H1 (cell line): Measurements from ENCODE around the gene LRBA. TPM values are rescaled to one million over a fixed set of nuclear protein-coding genes. Genes with fewer than 3 reads are reported as not detected.
A peak's percentile ranks its signal among the peaks of the same experiment; 100 is the strongest.

ENCODE experiments used
- CTCF ChIA-PET: fragments of 300-600 bp; sonication (Branson Sonifier 250); formaldehyde crosslinking; loops from one replicate; lab custom pipeline; 2021; ENCODE audit not compliant: partially characterized antibody; lab: Charles Lee
- POLR2A ChIA-PET: fragments of 300-600 bp; sonication (Branson Sonifier 250); formaldehyde crosslinking; loops from one replicate; lab custom pipeline; 2021; ENCODE audit warnings: inconsistent platforms; ENCODE audit not compliant: partially characterized antibody; lab: Charles Lee
- DNase-seq, 2 experiments: peaks; one replicate each; pipeline versions ENCODE4 v3.0.0 to v3.0.0-alpha.2; 2010 to 2022; ENCODE audit warnings: low spot score in 2 of 2, low read depth in 1 of 2, mixed read lengths in 1 of 2
- FAIRE-seq: peaks from 2 replicates; lab custom pipeline; 2011; peaks lifted over from hg19 to GRCh38; lab: Jason Lieb, UNC
- H2AFZ ChIP-seq: 2 replicates; pipeline ENCODE4 v1.8.1; 2012; ENCODE audit warnings: low read length, inconsistent platforms
- H2AK5ac ChIP-seq: 2 replicates; pipeline ENCODE4 v1.6.1; 2013; ENCODE audit warnings: low read depth, low read length
- H2BK120ac ChIP-seq: replicated peaks from 2 replicates; pipeline ENCODE3; 2013; ENCODE audit warnings: low read depth, low read length, inconsistent platforms
- H2BK12ac ChIP-seq: 2 replicates; pipeline ENCODE4 v1.6.1; 2013; ENCODE audit warnings: low read depth, low read length
- H2BK15ac ChIP-seq: 2 replicates; pipeline ENCODE4 v1.6.1; 2013; ENCODE audit warnings: low read length
- H2BK20ac ChIP-seq: 2 replicates; pipeline ENCODE4 v1.6.1; 2013; ENCODE audit warnings: low read length
- H2BK5ac ChIP-seq: 2 replicates; pipeline ENCODE4 v1.6.1; 2013; ENCODE audit warnings: low read depth, low read length
- H3K14ac ChIP-seq: 2 replicates; pipeline ENCODE4 v1.6.1; 2013; ENCODE audit warnings: inconsistent platforms; ENCODE audit not compliant: insufficient read length
- H3K18ac ChIP-seq: 2 replicates; pipeline ENCODE4 v1.6.1; 2013; ENCODE audit warnings: low read length; ENCODE audit errors: extremely low read depth
- H3K23ac ChIP-seq: 2 replicates; pipeline ENCODE4 v1.6.1; 2013; ENCODE audit warnings: inconsistent platforms; ENCODE audit not compliant: insufficient read length
- H3K23me2 ChIP-seq: 2 replicates; pipeline ENCODE4 v1.6.1; 2013; ENCODE audit warnings: low read depth, low read length
- H3K27ac ChIP-seq: 2 replicates; pipeline ENCODE4 v1.6.1; 2011; ENCODE audit warnings: low read depth, low read length, inconsistent platforms
- H3K27me3 ChIP-seq, 4 experiments: replicated peaks in 1 of 4; 1 replicate in 1 of 4; 2 replicates in 3 of 4; pipeline versions ENCODE4 v1.6.1 to v1.8.1; 2011 to 2013; ENCODE audit warnings: low read length in 3 of 4, mild to moderate bottlenecking in 3 of 4, inconsistent platforms in 2 of 4, mixed read lengths in 2 of 4, moderate library complexity in 1 of 4; ENCODE audit not compliant: control insufficient read depth in 3 of 4, insufficient read depth in 3 of 4; ENCODE audit errors: extremely low read depth in 1 of 4
- H3K36me3 ChIP-seq, 4 experiments: 2 replicates each; pipeline versions ENCODE4 v1.6.1 to v1.8.1; 2011 to 2013; ENCODE audit warnings: mild to moderate bottlenecking in 4 of 4, low read length in 3 of 4, moderate library complexity in 2 of 4, control low read depth in 1 of 4, inconsistent platforms in 1 of 4; ENCODE audit not compliant: insufficient read depth in 4 of 4, control insufficient read depth in 2 of 4
- H3K4ac ChIP-seq: replicated peaks from 2 replicates; pipeline ENCODE3; 2013; ENCODE audit warnings: low read length, low read depth, mixed read lengths, inconsistent platforms; ENCODE audit not compliant: insufficient read length
- H3K4me1 ChIP-seq, 4 experiments: replicated peaks in 1 of 4; 1 replicate in 1 of 4; 2 replicates in 3 of 4; pipeline versions ENCODE4 v1.6.1 to v1.8.1; 2011 to 2013; ENCODE audit warnings: low read length in 3 of 4, inconsistent platforms in 2 of 4, mixed read lengths in 1 of 4; ENCODE audit not compliant: insufficient read depth in 4 of 4, control insufficient read depth in 3 of 4
- H3K4me2 ChIP-seq, 2 experiments: 2 replicates each; pipeline versions ENCODE4 v1.6.1 to v1.8.1; 2011 to 2013; ENCODE audit warnings: low read depth in 2 of 2, low read length in 2 of 2, control low read depth in 1 of 2, inconsistent platforms in 1 of 2, mild to moderate bottlenecking in 1 of 2; ENCODE audit not compliant: insufficient read depth in 1 of 2
- H3K4me3 ChIP-seq, 4 experiments: fragments of 200-600, 300-600 bp in 1 of 4; sonication (generic), shearing (Covaris generic), sonication (Bioruptor Twin) in 1 of 4; 2 replicates each; pipeline versions ENCODE4 v1.5.1 to v1.8.1; 2011 to 2016; ENCODE audit warnings: low read length in 4 of 4, low read depth in 3 of 4, control low read depth in 2 of 4, inconsistent platforms in 2 of 4, mild to moderate bottlenecking in 2 of 4, mixed read lengths in 1 of 4, moderate library complexity in 1 of 4; ENCODE audit not compliant: insufficient read depth in 2 of 4; ENCODE audit errors: extremely low read depth in 1 of 4
- H3K56ac ChIP-seq: replicated peaks from 2 replicates; pipeline ENCODE3; 2013; ENCODE audit warnings: low read depth, mild to moderate bottlenecking, mixed read lengths, low read length, inconsistent platforms; ENCODE audit not compliant: insufficient read length
- H3K79me1 ChIP-seq: 2 replicates; pipeline ENCODE4 v1.6.1; 2013; ENCODE audit warnings: low read depth, low read length, control low read depth
- H3K79me2 ChIP-seq, 2 experiments: 2 replicates each; pipeline versions ENCODE4 v1.6.1 to v1.8.1; 2012 to 2013; ENCODE audit warnings: low read length in 2 of 2, mild to moderate bottlenecking in 2 of 2, inconsistent platforms in 1 of 2; ENCODE audit not compliant: insufficient read depth in 2 of 2, control insufficient read depth in 1 of 2
- H3K9ac ChIP-seq, 4 experiments: replicated peaks in 1 of 4; 1 replicate in 1 of 4; 2 replicates in 3 of 4; pipeline versions ENCODE4 v1.6.1 to v1.8.1; 2011 to 2013; ENCODE audit warnings: low read depth in 3 of 4, low read length in 3 of 4, control low read depth in 2 of 4, mild to moderate bottlenecking in 2 of 4, moderate library complexity in 2 of 4, inconsistent platforms in 1 of 4; ENCODE audit errors: extremely low read depth in 1 of 4
- H3K9me3 ChIP-seq, 2 experiments: 2 replicates each; pipeline versions ENCODE4 v1.6.1 to v1.8.1; 2012 to 2013; ENCODE audit warnings: mild to moderate bottlenecking in 2 of 2, moderate library complexity in 2 of 2, control low read depth in 1 of 2, inconsistent platforms in 1 of 2, low read depth in 1 of 2, low read length in 1 of 2, mixed read lengths in 1 of 2; ENCODE audit not compliant: insufficient read depth in 2 of 2
- H4K20me1 ChIP-seq, 2 experiments: replicated peaks in 1 of 2; 2 replicates each; pipeline versions ENCODE3 to v1.8.1; 2011 to 2013; ENCODE audit warnings: inconsistent platforms in 2 of 2, low read length in 2 of 2, mild to moderate bottlenecking in 1 of 2; ENCODE audit not compliant: insufficient read depth in 2 of 2, control insufficient read depth in 1 of 2
- H4K5ac ChIP-seq: 2 replicates; pipeline ENCODE4 v1.6.1; 2013; ENCODE audit warnings: low read length, low read depth, mixed read lengths, inconsistent platforms; ENCODE audit not compliant: insufficient read length
- H4K8ac ChIP-seq: 2 replicates; pipeline ENCODE4 v1.8.0; 2013; ENCODE audit warnings: mild to moderate bottlenecking, moderate library complexity, low read length, inconsistent platforms; ENCODE audit not compliant: insufficient read depth; ENCODE audit errors: extremely low read depth
- H4K91ac ChIP-seq: replicated peaks from 2 replicates; pipeline ENCODE3; 2013; ENCODE audit warnings: low read length, mixed read lengths, inconsistent platforms; ENCODE audit not compliant: insufficient read length
- MAFK ChIP-seq: IDR thresholded peaks from 2 replicates; pipeline ENCODE4 v1.6.1; 2012; ENCODE audit warnings: low read depth, mild to moderate bottlenecking, improper control_type of control experiment, low read length
- TEAD4 ChIP-seq: IDR thresholded peaks from 2 replicates; pipeline ENCODE4 v1.6.1; 2012; ENCODE audit warnings: low read depth, low read length, inconsistent platforms, mixed read lengths
- WGBS, 2 experiments: shearing (Covaris generic) in 1 of 2; methylation state at CpG; one replicate each; pipeline versions ENCODE4 v1.1.6 to v1.1.7; 2013 to 2015; ENCODE audit warnings: low lambda C conversion rate in 2 of 2, mixed read lengths in 2 of 2, inconsistent platforms in 1 of 2, low coverage in 1 of 2, missing lambda C conversion rate in 1 of 2; ENCODE audit not compliant: insufficient replicate concordance in 2 of 2, insufficient coverage in 1 of 2, insufficient read length in 1 of 2; ENCODE audit errors: extremely low coverage in 1 of 2, missing lambda C conversion rate in 1 of 2; 5-methylcytosine and 5-hydroxymethylcytosine counted together
- polyA plus RNA-seq, 7 experiments: library from polyadenylated mRNA; depleted of rRNA in 3 of 7; stranded (reverse) in 5 of 7; unstranded in 2 of 7; fragments of >200 nt in 5 of 7; fragments of 200-250 nt in 2 of 7; gene quantifications; 1 replicate in 5 of 7; 2 replicates in 1 of 7; 4 replicates in 1 of 7; pipeline versions ENCODE4 v1.2.1 to v1.2.3, GENCODE V29; 2011 to 2013; ENCODE audit warnings: missing spikeins in 2 of 7, mixed read lengths in 2 of 7
- total RNA-seq: library from RNA; stranded (reverse); fragmentation: NEBNext Ultra II Directional; extraction: Animal tissue kit (Norgen Biotek cat#: 25700); gene quantifications from 2 replicates; pipeline ENCODE4 v1.2.1, GENCODE V29; 2021

Gene LRBA
- total and polyA plus RNA-seq, 2 of the 8 experiments (the other 6 are each of a cell fraction or from before 2014, with no cell fraction given): 54.6 to 83.2 TPM

GRCh38 chr4:150418757-150419410 is 596.2 kb downstream of the LRBA start:
- TF ChIP-seq TEAD4 (no peak), MAFK (peak; percentile 4; the same call in 1 of the 2 replicates)
- H2BK20ac ChIP-seq: no peak overlapping the region
- H3K9ac ChIP-seq: no peak overlapping the region
- H4K8ac ChIP-seq: no peak overlapping the region
- ChIA-PET CTCF (interaction anchor here (0.7 kb wide), 1 partner anchor 60 kb away, joined by 3 read pairs; no protein-coding TSS in a partner anchor), POLR2A (no interaction called here)
- H3K27ac ChIP-seq: no peak overlapping the region
- no peak overlapping the region for H2BK15ac ChIP-seq
- 89% methylated on average over 4 of the region's 4 CpGs; no CpG with 5 or more reads in 1 of the 2 experiments for WGBS, 2 experiments
- no peak overlapping the region for H3K56ac ChIP-seq
- H2AK5ac ChIP-seq: no peak overlapping the region
- H3K79me1 ChIP-seq: no peaks in the 10 kb centered on the region
- no peak overlapping the region for H3K4ac ChIP-seq
- H2AFZ ChIP-seq: no peak overlapping the region
- H3K14ac ChIP-seq: no peak overlapping the region
- no peaks in the 10 kb centered on the region for H3K23me2 ChIP-seq
- H2BK12ac ChIP-seq: no peak overlapping the region
- no peaks in the 10 kb centered on the region for H4K20me1 ChIP-seq
- H3K4me2 ChIP-seq: no peak overlapping the region
- no peak overlapping the region for H3K18ac ChIP-seq
- peaks cover 0 to 4% (median 0%) of the 10 kb centered on the region in 4 experiments; a peak in 1 of 8 replicates for H3K36me3 ChIP-seq
- no peak overlapping the region for H3K23ac ChIP-seq
- H3K9me3 ChIP-seq: no peaks in the 10 kb centered on the region
- H4K5ac ChIP-seq: no peak overlapping the region
- no peak for DNase-seq
- no peaks in the 10 kb centered on the region for H3K27me3 ChIP-seq
- H3K4me1 ChIP-seq: no peaks in the 10 kb centered on the region
- no peak overlapping the region for H2BK5ac ChIP-seq
- H3K79me2 ChIP-seq: no peaks in the 10 kb centered on the region
- FAIRE-seq: no peak
- H2BK120ac ChIP-seq: no peak overlapping the region
- no peak overlapping the region for H3K4me3 ChIP-seq
- no peak overlapping the region for H4K91ac ChIP-seq
